ENCODE data around the gene TANGO2.

The TANGO2 gene

GRCh38 chr22:19982991-19983578 lies 37.8 kb upstream of the TANGO2 start:
- Histone ChIP-seq H3K4me3 (ENCODE audit: low read depth, low read length) (no peak overlapping the region), H3K36me3 (replicated peaks) (no peaks in the 10 kb centered on the region), H3K27me3 (replicated peaks) (no peaks in the 10 kb centered on the region), H3K27ac (no peak overlapping the region)
- no peak for DNase-seq
- TF ChIP-seq, protein P1, sequence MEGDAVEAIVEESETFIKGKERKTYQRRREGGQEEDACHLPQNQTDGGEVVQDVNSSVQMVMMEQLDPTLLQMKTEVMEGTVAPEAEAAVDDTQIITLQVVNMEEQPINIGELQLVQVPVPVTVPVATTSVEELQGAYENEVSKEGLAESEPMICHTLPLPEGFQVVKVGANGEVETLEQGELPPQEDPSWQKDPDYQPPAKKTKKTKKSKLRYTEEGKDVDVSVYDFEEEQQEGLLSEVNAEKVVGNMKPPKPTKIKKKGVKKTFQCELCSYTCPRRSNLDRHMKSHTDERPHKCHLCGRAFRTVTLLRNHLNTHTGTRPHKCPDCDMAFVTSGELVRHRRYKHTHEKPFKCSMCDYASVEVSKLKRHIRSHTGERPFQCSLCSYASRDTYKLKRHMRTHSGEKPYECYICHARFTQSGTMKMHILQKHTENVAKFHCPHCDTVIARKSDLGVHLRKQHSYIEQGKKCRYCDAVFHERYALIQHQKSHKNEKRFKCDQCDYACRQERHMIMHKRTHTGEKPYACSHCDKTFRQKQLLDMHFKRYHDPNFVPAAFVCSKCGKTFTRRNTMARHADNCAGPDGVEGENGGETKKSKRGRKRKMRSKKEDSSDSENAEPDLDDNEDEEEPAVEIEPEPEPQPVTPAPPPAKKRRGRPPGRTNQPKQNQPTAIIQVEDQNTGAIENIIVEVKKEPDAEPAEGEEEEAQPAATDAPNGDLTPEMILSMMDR (IDR thresholded peaks at IDR 0.05; ENCODE audit: low read depth, low read length, missing control alignments) = no peak
- in situ Hi-C loops (cut with HindIII; ENCODE audit: low pct_ligation_motif_present, low sequenced_read_pairs) = no loop called here

- no peak overlapping the region for H3K27ac ChIP-seq
- in situ Hi-C loops (cut with HindIII; ENCODE audit: low pct_ligation_motif_present, low sequenced_read_pairs) = no loop called here
- no peaks in the 10 kb centered on the region for H3K36me3 ChIP-seq (replicated peaks)
- TF ChIP-seq, protein P1 (IDR thresholded peaks at IDR 0.05; ENCODE audit: low read depth, low read length, missing control alignments) = no peak
- no peak overlapping the region for H3K4me3 ChIP-seq (ENCODE audit: low read depth, low read length)
- H3K27me3 ChIP-seq (replicated peaks) = no peaks in the 10 kb centered on the region
- no peak for DNase-seq
Measured at GRCh38 chr22:19983741-19984140, 37.2 kb upstream of the TANGO2 start.

DNA sequence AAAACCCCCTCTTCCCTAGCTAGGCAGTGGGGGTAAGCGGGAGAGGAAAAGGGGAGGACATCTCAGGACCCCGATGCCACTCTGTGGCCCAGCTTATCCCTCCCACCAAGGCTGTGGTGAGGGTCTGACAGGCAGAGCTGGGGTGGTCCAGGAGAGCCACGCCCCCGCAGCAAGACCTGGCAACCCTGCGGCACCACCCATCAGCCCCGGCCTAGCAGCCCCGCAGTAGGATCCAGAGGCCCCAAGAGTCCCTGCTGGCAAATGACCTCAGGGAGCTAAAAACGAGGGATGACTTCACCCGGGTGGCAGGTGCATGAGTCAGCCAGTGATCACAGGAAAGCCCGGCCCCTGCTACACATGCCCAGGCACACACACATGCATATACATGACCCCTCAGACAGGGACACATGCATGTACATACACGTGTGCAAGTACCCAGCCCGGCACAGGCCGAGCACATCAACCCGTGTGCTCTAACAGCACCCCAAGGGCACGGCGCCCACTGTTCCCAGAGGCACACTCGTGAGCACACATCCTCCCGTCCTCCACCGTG lies 36.6 kb upstream of the TANGO2 start:
- Histone ChIP-seq H3K36me3 (replicated peaks) (no peaks in the 10 kb centered on the region), H3K27me3 (replicated peaks) (no peaks in the 10 kb centered on the region), H3K4me3 (ENCODE audit: low read depth, low read length) (no peak overlapping the region), H3K27ac (no peak overlapping the region)
- in situ Hi-C loops (cut with HindIII; ENCODE audit: low pct_ligation_motif_present, low sequenced_read_pairs) = no loop called here
- TF ChIP-seq, protein P1 (IDR thresholded peaks at IDR 0.05; ENCODE audit: low read depth, low read length, missing control alignments) = no peak
- DNase-seq = peak; percentile 60

- Histone ChIP-seq H3K27me3 (replicated peaks) (no peaks in the 10 kb centered on the region), H3K27ac (no peak overlapping the region), H3K4me3 (ENCODE audit: low read depth, low read length) (no peak overlapping the region), H3K36me3 (replicated peaks) (no peaks in the 10 kb centered on the region)
- in situ Hi-C loops (cut with HindIII; ENCODE audit: low pct_ligation_motif_present, low sequenced_read_pairs) = no loop called here
- no peak for DNase-seq
- TF ChIP-seq, protein P1 (IDR thresholded peaks at IDR 0.05; ENCODE audit: low read depth, low read length, missing control alignments) = no peak
Measured at GRCh38 chr22:19984851-19985811, 35.8 kb upstream of the TANGO2 start.

DNA sequence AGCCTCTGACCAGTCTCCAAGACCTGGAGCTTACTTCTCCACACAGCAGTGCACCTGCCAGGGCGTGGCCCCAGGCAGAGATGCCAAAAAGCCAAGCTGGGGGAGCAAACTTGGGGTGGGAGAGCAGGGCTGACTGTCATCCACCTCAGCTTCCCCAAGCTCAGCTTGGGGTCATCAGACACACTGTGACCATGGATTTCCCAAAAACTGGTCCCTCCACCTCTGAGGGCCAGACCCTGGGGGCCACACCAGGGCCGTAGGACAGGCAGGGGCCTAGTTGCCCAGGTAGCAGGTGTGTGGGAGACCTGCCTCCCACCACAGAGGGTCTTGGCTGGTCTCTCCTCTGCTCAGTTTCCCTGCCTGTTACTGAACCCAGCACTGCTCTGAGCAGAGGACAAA lies 34.9 kb upstream of the TANGO2 start:
- H3K27ac ChIP-seq = no peak overlapping the region
- peak overlapping the region; percentile 58 for H3K4me3 ChIP-seq (ENCODE audit: low read depth, low read length)
- H3K27me3 ChIP-seq (replicated peaks) = no peaks in the 10 kb centered on the region
- no peaks in the 10 kb centered on the region for H3K36me3 ChIP-seq (replicated peaks)
- DNase-seq = no peak
- in situ Hi-C loops (cut with HindIII; ENCODE audit: low pct_ligation_motif_present, low sequenced_read_pairs) = no loop called here
- TF ChIP-seq, protein P1 (IDR thresholded peaks at IDR 0.05; ENCODE audit: low read depth, low read length, missing control alignments) = no peak

All from brain microvascular endothelial cell (primary cell).